Stimulated activated CD8-positive, alpha-beta memory T cell treated with anti-CD3 and anti-CD28 coated beads, Interleukin-15, amount 100 ng/mL, for 24 hours (primary cell): ENCODE measurements around the gene MAIP1.

ENCODE experiments used
- DNase-seq: peaks from one replicate; pipeline ENCODE4 v3.0.0-alpha.2; 2020; ENCODE audit warnings: low read depth

The MAIP1 gene

DNA sequence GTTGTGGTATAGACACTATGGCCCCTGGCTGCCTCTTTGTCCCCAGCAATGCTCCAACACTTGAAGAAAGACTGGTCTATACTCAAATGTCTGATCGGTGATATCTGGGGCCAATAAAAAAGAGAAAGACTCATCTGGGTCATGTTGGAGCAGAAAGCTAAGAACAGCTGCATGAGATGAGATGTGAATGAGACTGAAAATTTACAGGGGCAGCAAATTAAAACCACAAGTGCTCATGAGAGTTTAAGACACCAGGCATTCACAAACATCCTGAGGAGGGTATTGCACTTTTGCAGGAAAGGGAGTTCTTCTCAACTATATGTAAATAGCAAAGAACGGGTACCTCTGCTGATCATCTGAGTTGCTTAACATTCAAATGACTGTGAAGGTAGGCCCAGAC, 36.3 kb downstream of the MAIP1 start:
- no peak for DNase-seq

DNA sequence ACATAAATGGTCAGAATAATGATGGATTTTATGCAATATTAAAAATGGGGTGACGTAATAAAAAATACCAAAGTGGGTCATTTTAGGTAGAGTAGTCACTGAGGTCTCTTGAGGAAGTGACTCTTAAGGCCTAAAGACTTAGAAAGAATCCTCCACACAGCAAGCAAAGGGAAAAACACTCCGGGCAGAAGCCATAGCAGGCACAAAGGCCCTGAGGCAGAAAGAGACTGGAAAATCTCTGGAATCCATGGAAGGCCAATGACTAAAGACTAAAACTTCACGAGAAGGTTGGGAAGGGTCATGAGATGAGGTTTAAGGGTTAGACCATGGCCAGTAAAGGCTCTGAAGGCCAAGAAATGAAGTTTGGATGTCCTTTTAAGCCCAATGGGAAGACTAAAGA, 36.9 kb downstream of the MAIP1 start:
- no peak for DNase-seq

DNA sequence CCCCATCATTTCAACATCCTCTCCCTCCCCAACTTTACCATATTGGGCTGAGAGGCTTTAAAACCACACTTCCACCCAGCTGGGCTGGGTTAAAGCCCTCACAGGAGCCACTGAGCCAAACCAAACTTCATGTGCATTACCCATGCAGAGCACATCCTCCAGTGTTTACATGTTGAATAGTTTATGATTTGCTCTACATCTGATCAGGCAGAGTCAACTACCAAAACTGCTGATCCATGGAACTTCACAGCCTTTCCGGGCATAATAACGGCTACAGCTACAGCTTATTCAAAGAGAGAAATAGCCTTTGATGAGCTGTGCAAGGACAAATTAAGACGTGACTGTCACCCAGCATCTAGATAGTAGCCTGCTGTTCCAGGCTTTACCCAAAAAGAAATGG, 39.0 kb downstream of the MAIP1 start:
- no peak for DNase-seq

DNA sequence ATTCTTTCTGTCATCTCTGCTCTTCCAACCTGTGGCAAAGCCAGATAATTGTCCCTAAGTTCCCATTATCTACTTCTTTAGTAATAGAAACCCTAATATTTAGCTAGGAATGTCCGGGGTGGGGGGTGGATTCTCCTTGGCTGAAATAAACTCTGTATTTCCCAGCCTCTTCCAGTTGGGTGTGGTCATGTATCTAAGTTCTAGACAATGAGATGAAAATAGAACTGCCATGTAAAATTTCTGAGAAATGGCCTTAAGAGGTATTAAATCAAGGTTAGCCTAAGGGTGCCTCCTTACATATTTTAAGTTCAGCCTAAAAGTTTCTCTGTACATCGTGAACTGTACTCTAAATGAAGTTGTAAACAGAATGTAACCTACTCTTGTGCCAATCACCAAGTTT, 39.5 kb downstream of the MAIP1 start:
- DNase-seq, result no peak

DNA sequence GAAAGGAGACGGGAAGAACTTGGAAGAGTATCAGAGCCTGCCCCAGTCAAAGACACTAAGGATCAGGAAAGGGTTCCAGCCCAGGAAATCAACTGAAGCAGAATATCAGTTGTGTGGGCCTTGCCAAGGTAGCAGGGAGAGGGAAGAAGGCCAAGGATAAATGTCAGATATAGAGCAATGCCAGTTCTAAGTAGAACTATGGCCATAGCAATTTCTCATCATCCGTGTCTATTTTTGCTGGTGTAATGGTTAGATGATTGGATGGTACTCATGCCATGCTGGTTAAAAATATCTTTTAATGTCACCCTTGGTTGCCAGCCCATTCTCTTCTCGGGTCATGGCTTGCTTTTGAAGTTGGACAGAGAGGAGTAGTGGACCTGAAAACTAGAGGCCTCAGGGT, 41.9 kb downstream of the MAIP1 start:
- DNase-seq, result no peak

DNA sequence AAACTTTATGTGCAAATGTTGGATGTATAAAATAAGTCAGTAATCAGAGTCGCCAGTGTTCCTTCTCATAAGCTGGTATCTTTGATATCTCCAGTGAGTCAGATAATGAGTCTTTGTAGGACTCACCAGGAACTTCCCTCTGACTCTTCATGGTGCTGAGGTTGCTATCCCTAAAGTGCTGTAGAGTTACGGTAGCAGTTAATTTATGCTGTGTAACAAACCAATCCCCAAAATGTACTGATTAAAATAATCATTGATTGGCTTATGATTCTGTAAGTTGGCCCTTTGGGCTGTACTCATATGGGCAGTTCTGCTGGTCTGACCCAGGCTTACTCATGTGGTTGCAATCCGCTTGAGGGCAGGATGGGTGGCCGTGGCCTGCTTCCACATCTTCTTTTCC, 43.8 kb downstream of the MAIP1 start:
- DNase-seq, result no peak

DNA sequence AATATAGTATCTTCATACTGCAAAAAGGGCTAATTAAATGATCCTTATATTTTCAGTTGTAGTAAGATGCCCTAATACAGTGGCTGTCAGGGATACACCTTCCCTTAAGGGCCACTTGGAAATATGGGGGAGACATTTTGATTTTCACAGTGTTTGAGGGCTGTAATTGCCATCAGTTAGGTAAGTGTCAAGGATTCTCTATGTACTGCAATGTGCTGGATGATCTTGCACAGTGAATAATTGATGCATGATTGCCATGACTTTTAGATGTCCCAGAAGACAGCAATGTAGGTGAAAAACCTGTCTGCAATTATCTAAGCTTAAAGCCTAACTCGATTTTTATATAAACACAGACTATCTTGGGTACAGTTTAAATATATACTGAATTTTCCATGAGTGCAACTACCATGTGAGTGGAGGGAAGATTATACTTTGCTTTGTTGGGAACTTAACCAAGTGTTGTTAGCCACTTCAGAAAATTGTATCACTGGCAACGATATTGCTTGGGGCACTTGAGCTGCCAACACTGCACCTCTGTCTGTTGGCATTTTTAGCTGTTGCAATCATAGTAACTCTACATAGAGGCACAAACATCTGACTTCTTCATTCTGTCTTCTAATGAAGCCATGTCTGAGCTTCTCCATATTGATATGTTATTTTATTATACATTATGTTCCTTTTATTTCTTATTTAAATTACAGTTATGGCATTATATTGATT, 45.2 kb downstream of the MAIP1 start:
- no peak for DNase-seq

DNA sequence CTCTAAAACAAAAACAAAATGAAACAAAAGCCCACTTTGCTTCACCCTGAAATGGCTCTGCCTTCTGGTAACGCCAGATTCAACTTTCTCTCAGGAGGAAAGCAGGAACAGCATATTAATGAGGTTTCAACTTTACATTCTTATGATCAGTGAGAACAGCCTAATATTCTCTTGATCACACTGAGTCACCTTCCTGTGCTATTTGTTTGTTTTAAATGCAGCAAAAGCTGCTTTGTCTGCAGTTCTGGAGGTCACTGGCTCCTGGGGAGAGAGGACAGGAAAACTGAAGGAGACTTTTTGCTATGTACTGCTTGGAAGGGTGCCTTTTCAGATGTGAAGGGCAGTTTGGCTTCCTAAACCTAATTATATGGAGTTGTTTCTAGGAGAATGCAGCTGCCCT, 48.1 kb downstream of the MAIP1 start:
- no peak for DNase-seq

DNA sequence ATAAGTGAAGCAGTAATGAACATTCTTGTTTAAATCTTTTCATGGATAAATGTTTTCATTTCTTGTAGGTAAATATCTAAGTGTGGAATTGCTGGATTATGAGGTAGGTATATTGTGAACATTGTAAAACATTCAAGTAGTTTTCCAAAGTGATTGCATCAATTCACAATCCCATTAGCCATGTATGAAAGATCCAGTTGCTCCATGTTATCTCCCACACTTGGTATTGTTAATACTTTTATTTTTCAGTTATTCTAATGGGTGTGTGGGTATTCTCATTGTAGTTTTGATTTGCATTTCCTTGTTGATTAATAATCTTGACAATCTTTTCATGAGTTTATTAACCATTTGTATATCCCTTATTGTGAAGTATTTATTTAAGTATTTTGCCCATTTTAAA, 50.3 kb downstream of the MAIP1 start:
- no peak for DNase-seq

DNA sequence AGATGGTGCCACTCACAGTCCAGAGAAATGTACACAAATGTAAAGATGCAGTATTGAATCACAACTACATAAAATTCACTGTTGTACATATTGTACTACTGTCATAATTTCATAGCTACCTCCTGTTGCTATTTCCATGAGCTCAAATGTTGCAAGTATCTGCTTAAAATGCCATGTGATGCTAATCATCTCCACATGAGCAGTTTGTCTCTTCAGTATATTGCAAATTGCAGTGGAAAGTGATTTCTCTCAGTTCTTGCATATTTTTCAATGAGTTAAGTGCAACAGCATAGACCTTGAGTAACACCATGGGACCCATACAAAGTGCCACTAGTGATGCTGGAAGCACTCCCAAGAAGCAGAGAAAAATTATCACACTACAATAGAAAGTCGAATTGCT, 51.9 kb downstream of the MAIP1 start:
- no peak for DNase-seq

DNA sequence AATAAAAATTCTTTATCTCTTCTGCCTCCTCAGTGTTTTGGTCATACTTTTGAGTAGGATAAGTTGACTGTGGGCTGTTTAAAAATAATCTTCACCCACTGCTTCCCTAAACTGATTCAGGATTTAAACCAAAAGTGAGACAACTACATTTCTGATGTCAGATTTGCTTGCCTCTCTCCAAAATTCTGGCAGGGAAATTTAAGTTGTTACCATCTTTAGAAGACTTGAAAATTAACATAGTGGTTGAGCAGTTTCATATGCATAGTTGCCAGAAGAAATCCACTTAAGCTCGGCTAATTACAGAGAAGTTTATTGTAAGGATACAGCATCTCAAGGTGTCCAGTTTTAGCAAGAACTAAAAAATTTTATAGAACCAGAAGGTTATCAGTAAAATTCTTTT, 57.0 kb downstream of the MAIP1 start:
- no peak for DNase-seq
